HEK293 (cell line): ENCODE measurements around the gene ELOVL1.
A peak's percentile ranks its signal among the peaks of the same experiment; 100 is the strongest.

ENCODE experiments used
- PRDM10 ChIP-seq: fragments of 450-650 bp; formaldehyde crosslinking; IDR thresholded peaks from 2 replicates; pipeline ENCODE4 v1.5.1; 2016; ENCODE audit warnings: missing biosample characterization, missing genetic modification characterization
- PRDM6 ChIP-seq: fragments of 450-650 bp; formaldehyde crosslinking; IDR thresholded peaks from 2 replicates; pipeline ENCODE4 v1.5.1; 2017; ENCODE audit warnings: missing biosample characterization, missing genetic modification characterization
- SCRT2 ChIP-seq: fragments of 450-650 bp; formaldehyde crosslinking; IDR thresholded peaks from 2 replicates; pipeline ENCODE4 v1.5.1; 2016; ENCODE audit warnings: missing biosample characterization, missing genetic modification characterization
- WT1 ChIP-seq: fragments of 450-650 bp; formaldehyde crosslinking; IDR thresholded peaks from 2 replicates; pipeline ENCODE4 v1.5.1; 2016; ENCODE audit warnings: missing biosample characterization, missing genetic modification characterization
- ZBTB17 ChIP-seq: fragments of 450-650 bp; formaldehyde crosslinking; IDR thresholded peaks from 2 replicates; pipeline ENCODE4 v1.5.1; 2016; ENCODE audit warnings: missing biosample characterization, missing genetic modification characterization
- ZBTB26 ChIP-seq: fragments of 450-650 bp; formaldehyde crosslinking; optimal IDR thresholded peaks from 2 replicates; pipeline ENCODE3; 2016; ENCODE audit warnings: missing biosample characterization, mild to moderate bottlenecking, missing genetic modification characterization
- ZBTB6 ChIP-seq: fragments of 450-650 bp; formaldehyde crosslinking; IDR thresholded peaks from 2 replicates; pipeline ENCODE4 v1.5.1; 2017; ENCODE audit warnings: missing biosample characterization, missing genetic modification characterization
- ZFHX2 ChIP-seq: fragments of 450-650 bp; formaldehyde crosslinking; conservative IDR thresholded peaks from 2 replicates; pipeline ENCODE4 v1.5.1; 2016; ENCODE audit warnings: missing biosample characterization, missing genetic modification characterization
- ZNF112 ChIP-seq: fragments of 450-650 bp; formaldehyde crosslinking; IDR thresholded peaks from 2 replicates; pipeline ENCODE4 v1.5.0; 2017; ENCODE audit warnings: missing biosample characterization, missing genetic modification characterization
- ZNF133 ChIP-seq: fragments of 450-650 bp; formaldehyde crosslinking; IDR thresholded peaks from 2 replicates; pipeline ENCODE4 v1.5.1; 2016; ENCODE audit warnings: missing biosample characterization, missing genetic modification characterization
- ZNF148 ChIP-seq: fragments of 450-650 bp; formaldehyde crosslinking; IDR thresholded peaks from 2 replicates; pipeline ENCODE4 v1.5.0; 2017; ENCODE audit warnings: missing biosample characterization, missing genetic modification characterization, borderline replicate concordance
- ZNF221 ChIP-seq: fragments of 450-650 bp; formaldehyde crosslinking; IDR thresholded peaks from 2 replicates; pipeline ENCODE4 v1.5.1; 2017; ENCODE audit warnings: missing biosample characterization, missing genetic modification characterization, borderline replicate concordance
- ZNF266 ChIP-seq: fragments of 450-650 bp; formaldehyde crosslinking; IDR thresholded peaks from 2 replicates; pipeline ENCODE4 v1.5.1; 2016; ENCODE audit warnings: missing biosample characterization, missing genetic modification characterization, low read depth
- ZNF324 ChIP-seq: fragments of 450-650 bp; formaldehyde crosslinking; IDR thresholded peaks from 2 replicates; pipeline ENCODE4 v1.5.1; 2016; ENCODE audit warnings: missing biosample characterization, missing genetic modification characterization
- ZNF610 ChIP-seq: fragments of 450-650 bp; formaldehyde crosslinking; IDR thresholded peaks from 2 replicates; pipeline ENCODE4 v1.5.1; 2016; ENCODE audit warnings: missing biosample characterization, missing genetic modification characterization, borderline replicate concordance
- ZNF626 ChIP-seq: fragments of 450-650 bp; sonication (Bioruptor Pico); formaldehyde crosslinking; IDR thresholded peaks from 2 replicates; pipeline ENCODE4 v1.5.1; 2018; ENCODE audit warnings: missing biosample characterization, missing genetic modification characterization, inconsistent platforms
- ZNF660 ChIP-seq: fragments of 450-650 bp; IDR thresholded peaks from 2 replicates; pipeline ENCODE4 v1.5.1; 2018; ENCODE audit warnings: missing biosample characterization, mild to moderate bottlenecking, missing genetic modification characterization
- ZNF791 ChIP-seq: fragments of 450-650 bp; formaldehyde crosslinking; IDR thresholded peaks from 2 replicates; pipeline ENCODE4 v1.5.1; 2016; ENCODE audit warnings: missing biosample characterization, missing genetic modification characterization
- ZNF837 ChIP-seq: fragments of 450-650 bp; formaldehyde crosslinking; IDR thresholded peaks from 2 replicates; pipeline ENCODE4 v1.5.1; 2016; ENCODE audit warnings: missing biosample characterization, missing genetic modification characterization
- ZSCAN16 ChIP-seq: fragments of 450-650 bp; formaldehyde crosslinking; IDR thresholded peaks from 2 replicates; pipeline ENCODE4 v1.5.1; 2016; ENCODE audit warnings: missing biosample characterization, missing genetic modification characterization
- TF ChIP-seq, protein P1 (sequence below): fragments of 450-650 bp; formaldehyde crosslinking; IDR thresholded peaks from 2 replicates; pipeline ENCODE4 v1.5.1; 2017; ENCODE audit warnings: missing biosample characterization, missing genetic modification characterization
- TF ChIP-seq, protein P2 (sequence below): fragments of 450-650 bp; IDR thresholded peaks from 2 replicates; pipeline ENCODE4 v1.5.1; 2018; ENCODE audit warnings: missing biosample characterization, mild to moderate bottlenecking, missing genetic modification characterization
- TF ChIP-seq, protein P3 (sequence below): fragments of 450-650 bp; formaldehyde crosslinking; IDR thresholded peaks from 2 replicates; pipeline ENCODE4 v1.5.1; 2016; ENCODE audit warnings: missing biosample characterization, missing genetic modification characterization

Gene ELOVL1

GRCh38 chr1:43349594-43350306 is 18.1 kb downstream of the ELOVL1 start (continued):
- TF ChIP-seq SCRT2 (tag by site-specific recombination) = no peak
- no peak for TF ChIP-seq ZNF660 (tag by site-specific recombination)
- no peak for TF ChIP-seq ZNF610 (tag by site-specific recombination)
- no peak for TF ChIP-seq ZNF626 (tag by site-specific recombination)
- TF ChIP-seq ZNF266 = no peak
- TF ChIP-seq ZNF148 (tag by site-specific recombination) = no peak
- TF ChIP-seq ZNF324 = no peak
- TF ChIP-seq, protein P1, sequence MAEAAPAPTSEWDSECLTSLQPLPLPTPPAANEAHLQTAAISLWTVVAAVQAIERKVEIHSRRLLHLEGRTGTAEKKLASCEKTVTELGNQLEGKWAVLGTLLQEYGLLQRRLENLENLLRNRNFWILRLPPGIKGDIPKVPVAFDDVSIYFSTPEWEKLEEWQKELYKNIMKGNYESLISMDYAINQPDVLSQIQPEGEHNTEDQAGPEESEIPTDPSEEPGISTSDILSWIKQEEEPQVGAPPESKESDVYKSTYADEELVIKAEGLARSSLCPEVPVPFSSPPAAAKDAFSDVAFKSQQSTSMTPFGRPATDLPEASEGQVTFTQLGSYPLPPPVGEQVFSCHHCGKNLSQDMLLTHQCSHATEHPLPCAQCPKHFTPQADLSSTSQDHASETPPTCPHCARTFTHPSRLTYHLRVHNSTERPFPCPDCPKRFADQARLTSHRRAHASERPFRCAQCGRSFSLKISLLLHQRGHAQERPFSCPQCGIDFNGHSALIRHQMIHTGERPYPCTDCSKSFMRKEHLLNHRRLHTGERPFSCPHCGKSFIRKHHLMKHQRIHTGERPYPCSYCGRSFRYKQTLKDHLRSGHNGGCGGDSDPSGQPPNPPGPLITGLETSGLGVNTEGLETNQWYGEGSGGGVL = no peak
- no peak for TF ChIP-seq ZNF112 (tag by site-specific recombination)
- TF ChIP-seq, protein P2, sequence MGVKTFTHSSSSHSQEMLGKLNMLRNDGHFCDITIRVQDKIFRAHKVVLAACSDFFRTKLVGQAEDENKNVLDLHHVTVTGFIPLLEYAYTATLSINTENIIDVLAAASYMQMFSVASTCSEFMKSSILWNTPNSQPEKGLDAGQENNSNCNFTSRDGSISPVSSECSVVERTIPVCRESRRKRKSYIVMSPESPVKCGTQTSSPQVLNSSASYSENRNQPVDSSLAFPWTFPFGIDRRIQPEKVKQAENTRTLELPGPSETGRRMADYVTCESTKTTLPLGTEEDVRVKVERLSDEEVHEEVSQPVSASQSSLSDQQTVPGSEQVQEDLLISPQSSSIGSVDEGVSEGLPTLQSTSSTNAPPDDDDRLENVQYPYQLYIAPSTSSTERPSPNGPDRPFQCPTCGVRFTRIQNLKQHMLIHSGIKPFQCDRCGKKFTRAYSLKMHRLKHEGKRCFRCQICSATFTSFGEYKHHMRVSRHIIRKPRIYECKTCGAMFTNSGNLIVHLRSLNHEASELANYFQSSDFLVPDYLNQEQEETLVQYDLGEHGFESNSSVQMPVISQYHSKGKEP (tag by site-specific recombination) = no peak
- no peak for TF ChIP-seq ZSCAN16 (tag by site-specific recombination)
- TF ChIP-seq ZNF791 (tag by site-specific recombination) = no peak
- TF ChIP-seq PRDM6 (tag by site-specific recombination) = no peak
- no peak for TF ChIP-seq ZNF221 (tag by site-specific recombination)
- TF ChIP-seq WT1 = 0 out of 2 replicates have a peak, but pooled peaks have one; percentile 19
- no peak for TF ChIP-seq ZBTB6 (tag by site-specific recombination)
- TF ChIP-seq ZNF133 = peak; percentile 30; the same call in 1 of the 2 replicates
- TF ChIP-seq, protein P3, sequence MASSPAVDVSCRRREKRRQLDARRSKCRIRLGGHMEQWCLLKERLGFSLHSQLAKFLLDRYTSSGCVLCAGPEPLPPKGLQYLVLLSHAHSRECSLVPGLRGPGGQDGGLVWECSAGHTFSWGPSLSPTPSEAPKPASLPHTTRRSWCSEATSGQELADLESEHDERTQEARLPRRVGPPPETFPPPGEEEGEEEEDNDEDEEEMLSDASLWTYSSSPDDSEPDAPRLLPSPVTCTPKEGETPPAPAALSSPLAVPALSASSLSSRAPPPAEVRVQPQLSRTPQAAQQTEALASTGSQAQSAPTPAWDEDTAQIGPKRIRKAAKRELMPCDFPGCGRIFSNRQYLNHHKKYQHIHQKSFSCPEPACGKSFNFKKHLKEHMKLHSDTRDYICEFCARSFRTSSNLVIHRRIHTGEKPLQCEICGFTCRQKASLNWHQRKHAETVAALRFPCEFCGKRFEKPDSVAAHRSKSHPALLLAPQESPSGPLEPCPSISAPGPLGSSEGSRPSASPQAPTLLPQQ (tag by site-specific recombination) = no peak
- no peak; the same call in 1 of the 2 replicates for TF ChIP-seq PRDM10 (tag by site-specific recombination)
- no peak for TF ChIP-seq ZNF837 (tag by site-specific recombination)
- TF ChIP-seq ZBTB17 (tag by site-specific recombination) = peak; percentile 60
- TF ChIP-seq ZBTB26 (tag by site-specific recombination) = no peak
- TF ChIP-seq ZFHX2 (tag by site-specific recombination) = peak; percentile 100; the same call in 1 of the 2 replicates
